Measurements from ENCODE around the gene COG6.

- TF ChIP-seq CTCF (IDR thresholded peaks at IDR 0.05) (no peak), TCF7L2 (IDR thresholded peaks at IDR 0.05; ENCODE audit: low read depth, low read length) (no peak)
- TF ChIP-seq, protein P1, sequence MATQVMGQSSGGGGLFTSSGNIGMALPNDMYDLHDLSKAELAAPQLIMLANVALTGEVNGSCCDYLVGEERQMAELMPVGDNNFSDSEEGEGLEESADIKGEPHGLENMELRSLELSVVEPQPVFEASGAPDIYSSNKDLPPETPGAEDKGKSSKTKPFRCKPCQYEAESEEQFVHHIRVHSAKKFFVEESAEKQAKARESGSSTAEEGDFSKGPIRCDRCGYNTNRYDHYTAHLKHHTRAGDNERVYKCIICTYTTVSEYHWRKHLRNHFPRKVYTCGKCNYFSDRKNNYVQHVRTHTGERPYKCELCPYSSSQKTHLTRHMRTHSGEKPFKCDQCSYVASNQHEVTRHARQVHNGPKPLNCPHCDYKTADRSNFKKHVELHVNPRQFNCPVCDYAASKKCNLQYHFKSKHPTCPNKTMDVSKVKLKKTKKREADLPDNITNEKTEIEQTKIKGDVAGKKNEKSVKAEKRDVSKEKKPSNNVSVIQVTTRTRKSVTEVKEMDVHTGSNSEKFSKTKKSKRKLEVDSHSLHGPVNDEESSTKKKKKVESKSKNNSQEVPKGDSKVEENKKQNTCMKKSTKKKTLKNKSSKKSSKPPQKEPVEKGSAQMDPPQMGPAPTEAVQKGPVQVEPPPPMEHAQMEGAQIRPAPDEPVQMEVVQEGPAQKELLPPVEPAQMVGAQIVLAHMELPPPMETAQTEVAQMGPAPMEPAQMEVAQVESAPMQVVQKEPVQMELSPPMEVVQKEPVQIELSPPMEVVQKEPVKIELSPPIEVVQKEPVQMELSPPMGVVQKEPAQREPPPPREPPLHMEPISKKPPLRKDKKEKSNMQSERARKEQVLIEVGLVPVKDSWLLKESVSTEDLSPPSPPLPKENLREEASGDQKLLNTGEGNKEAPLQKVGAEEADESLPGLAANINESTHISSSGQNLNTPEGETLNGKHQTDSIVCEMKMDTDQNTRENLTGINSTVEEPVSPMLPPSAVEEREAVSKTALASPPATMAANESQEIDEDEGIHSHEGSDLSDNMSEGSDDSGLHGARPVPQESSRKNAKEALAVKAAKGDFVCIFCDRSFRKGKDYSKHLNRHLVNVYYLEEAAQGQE (IDR thresholded peaks at IDR 0.05; ENCODE audit: insufficient read depth in 1 of 2, low read depth in 2 of 2, low read length in 1 of 2): no peak
These were observed 43.8 kb downstream of the COG6 start for GRCh38 chr13:39699274-39699673.

Data from Panc1 (cell line).